ENCODE measurements around the gene FDX1.

DNA sequence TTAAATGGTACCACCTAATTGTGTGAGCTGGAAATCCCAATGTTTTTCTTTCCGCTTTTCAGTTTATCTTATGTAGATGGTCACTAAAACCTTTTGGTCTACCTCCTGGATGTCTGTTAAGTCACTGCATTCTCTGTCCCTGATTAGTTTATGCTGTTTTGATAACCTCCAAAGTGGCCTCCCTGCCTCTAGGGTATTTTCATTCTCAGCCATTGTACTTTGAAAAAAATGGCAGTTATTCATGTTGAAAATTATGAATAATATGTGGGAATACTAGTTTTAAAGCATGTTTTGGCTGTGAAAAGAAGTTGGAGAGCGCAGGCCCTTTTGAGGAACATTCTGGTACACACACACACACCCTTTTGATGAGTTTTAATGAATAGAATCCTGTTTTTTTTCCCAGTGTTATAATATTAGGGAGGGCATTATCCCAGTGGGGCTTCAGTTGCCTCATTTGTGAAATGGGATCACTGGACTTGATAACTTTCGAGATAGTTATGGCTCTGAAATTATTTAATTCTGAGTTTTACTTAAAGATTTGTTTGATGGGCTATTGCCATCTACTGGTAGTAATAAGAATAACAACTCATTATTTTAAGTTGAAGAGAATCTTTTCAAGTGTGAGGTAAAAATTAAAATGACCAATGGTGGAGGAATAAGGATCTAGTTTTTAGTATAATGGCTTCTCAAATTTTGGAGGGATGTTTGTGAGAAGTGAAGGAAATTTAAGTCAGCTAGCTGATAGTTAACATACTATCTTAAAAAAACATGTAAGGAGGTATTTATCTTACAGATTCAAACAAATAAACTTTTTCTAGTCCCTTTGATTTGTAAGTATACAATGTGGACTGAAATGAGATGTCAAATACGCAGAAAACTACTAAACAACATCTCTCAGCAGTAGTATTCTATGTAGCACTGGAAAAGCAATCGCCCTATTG is 3.9 kb downstream of the FDX1 start:
- TF ChIP-seq, protein P1, sequence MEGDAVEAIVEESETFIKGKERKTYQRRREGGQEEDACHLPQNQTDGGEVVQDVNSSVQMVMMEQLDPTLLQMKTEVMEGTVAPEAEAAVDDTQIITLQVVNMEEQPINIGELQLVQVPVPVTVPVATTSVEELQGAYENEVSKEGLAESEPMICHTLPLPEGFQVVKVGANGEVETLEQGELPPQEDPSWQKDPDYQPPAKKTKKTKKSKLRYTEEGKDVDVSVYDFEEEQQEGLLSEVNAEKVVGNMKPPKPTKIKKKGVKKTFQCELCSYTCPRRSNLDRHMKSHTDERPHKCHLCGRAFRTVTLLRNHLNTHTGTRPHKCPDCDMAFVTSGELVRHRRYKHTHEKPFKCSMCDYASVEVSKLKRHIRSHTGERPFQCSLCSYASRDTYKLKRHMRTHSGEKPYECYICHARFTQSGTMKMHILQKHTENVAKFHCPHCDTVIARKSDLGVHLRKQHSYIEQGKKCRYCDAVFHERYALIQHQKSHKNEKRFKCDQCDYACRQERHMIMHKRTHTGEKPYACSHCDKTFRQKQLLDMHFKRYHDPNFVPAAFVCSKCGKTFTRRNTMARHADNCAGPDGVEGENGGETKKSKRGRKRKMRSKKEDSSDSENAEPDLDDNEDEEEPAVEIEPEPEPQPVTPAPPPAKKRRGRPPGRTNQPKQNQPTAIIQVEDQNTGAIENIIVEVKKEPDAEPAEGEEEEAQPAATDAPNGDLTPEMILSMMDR (conservative IDR thresholded peaks at IDR 0.05; ENCODE audit: low read length), result peak; percentile 88
- TF ChIP-seq EZH2phosphoT487 (IDR thresholded peaks at IDR 0.05; ENCODE audit: borderline replicate concordance, low read depth, low read length), result no peak

Measured in OCI-LY7 (cell line).